ENCODE measurements around the gene TCIRG1. TPM values are rescaled to one million over a fixed set of nuclear protein-coding genes. Genes with fewer than 3 reads are reported as not detected.

TCIRG1 gene
- total and polyA plus RNA-seq, 2 of the 13 experiments (the other 11 are each of a cell fraction or from before 2014, with no cell fraction given), result 48.0 to 69.6 TPM

DNA sequence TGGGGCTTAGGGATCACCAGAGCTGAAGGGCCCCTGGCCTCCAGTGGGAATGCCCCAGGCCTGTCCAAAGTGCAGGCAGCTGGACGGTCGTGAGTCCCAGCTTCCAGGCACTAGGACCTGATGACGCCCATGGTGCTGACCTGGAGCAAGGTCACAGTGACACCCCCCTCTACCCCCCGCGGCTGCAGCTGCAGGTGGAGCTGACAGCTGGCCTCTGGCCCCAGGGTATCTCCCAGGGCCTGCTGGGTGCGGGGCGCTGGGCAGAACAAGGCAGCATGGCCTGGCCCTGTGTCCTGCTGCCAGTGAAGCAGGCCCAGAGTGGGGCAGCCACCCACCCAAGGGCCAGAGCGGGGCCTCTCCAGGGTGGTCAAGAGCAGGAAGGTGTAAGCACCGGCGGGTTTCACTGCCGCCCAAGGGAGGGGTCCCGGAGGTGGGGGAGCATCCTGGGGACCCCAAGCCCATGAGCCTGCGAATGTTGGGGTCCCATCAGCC, 553 bp upstream of the TCIRG1 start (continued):
- TF ChIP-seq, protein P1, sequence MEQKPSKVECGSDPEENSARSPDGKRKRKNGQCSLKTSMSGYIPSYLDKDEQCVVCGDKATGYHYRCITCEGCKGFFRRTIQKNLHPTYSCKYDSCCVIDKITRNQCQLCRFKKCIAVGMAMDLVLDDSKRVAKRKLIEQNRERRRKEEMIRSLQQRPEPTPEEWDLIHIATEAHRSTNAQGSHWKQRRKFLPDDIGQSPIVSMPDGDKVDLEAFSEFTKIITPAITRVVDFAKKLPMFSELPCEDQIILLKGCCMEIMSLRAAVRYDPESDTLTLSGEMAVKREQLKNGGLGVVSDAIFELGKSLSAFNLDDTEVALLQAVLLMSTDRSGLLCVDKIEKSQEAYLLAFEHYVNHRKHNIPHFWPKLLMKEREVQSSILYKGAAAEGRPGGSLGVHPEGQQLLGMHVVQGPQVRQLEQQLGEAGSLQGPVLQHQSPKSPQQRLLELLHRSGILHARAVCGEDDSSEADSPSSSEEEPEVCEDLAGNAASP (CRISPR knock-in tag; IDR thresholded peaks at IDR 0.05; ENCODE audit: borderline replicate concordance), result peak; percentile 99
- TF ChIP-seq ZNF160 (CRISPR knock-in tag; IDR thresholded peaks at IDR 0.05) (peak; percentile 69; the same call in 1 of the 2 replicates), ZBTB44 (CRISPR knock-in tag; IDR thresholded peaks at IDR 0.05) (no peak), MBNL3 (CRISPR knock-in tag; conservative IDR thresholded peaks at IDR 0.05) (no peak), NCOA5 (CRISPR knock-in tag; IDR thresholded peaks at IDR 0.05) (no peak), TSC22D2 (CRISPR knock-in tag; IDR thresholded peaks at IDR 0.05; ENCODE audit: borderline replicate concordance) (no peak; the same call in 1 of the 2 replicates), HOXA3 (CRISPR knock-in tag; IDR thresholded peaks at IDR 0.05) (peak; percentile 91), MAFG (CRISPR knock-in tag; IDR thresholded peaks at IDR 0.05) (no peak), NR2F2 (IDR thresholded peaks at IDR 0.05; ENCODE audit: borderline replicate concordance, low read depth) (peak; percentile 94), HMGXB3 (CRISPR knock-in tag; IDR thresholded peaks at IDR 0.05; ENCODE audit: borderline replicate concordance) (peak; percentile 73; the same call in 1 of the 2 replicates), TRAFD1 (CRISPR knock-in tag; IDR thresholded peaks at IDR 0.05; ENCODE audit: borderline replicate concordance) (0 out of 2 replicates have a peak, but pooled peaks have one; percentile 86), ZMYM2 (CRISPR knock-in tag; IDR thresholded peaks at IDR 0.05) (peak; percentile 58; the same call in 1 of the 2 replicates), POLR2AphosphoS2 (IDR thresholded peaks at IDR 0.05; ENCODE audit: low read depth, low read length) (0 out of 2 replicates have a peak, but pooled peaks have one; percentile 48), BRD4 (CRISPR knock-in tag; IDR thresholded peaks at IDR 0.05) (peak; percentile 80; the same call in 1 of the 2 replicates), MEF2D (CRISPR knock-in tag; IDR thresholded peaks at IDR 0.05) (peak; percentile 89; the same call in 1 of the 2 replicates), ZNF7 (CRISPR knock-in tag; IDR thresholded peaks at IDR 0.05) (0 out of 2 replicates have a peak, but pooled peaks have one; percentile 51), NONO (IDR thresholded peaks at IDR 0.05) (no peak), NONO (CRISPR knock-in tag; conservative IDR thresholded peaks at IDR 0.05) (peak; percentile 98), ZKSCAN5 (CRISPR knock-in tag; IDR thresholded peaks at IDR 0.05) (peak; percentile 15; the same call in 1 of the 2 replicates), HOXA7 (CRISPR knock-in tag; IDR thresholded peaks at IDR 0.05) (no peak; the same call in 1 of the 2 replicates), HDAC2 (CRISPR knock-in tag; IDR thresholded peaks at IDR 0.05) (peak; percentile 97), ZNF333 (CRISPR knock-in tag; IDR thresholded peaks at IDR 0.05; ENCODE audit: borderline replicate concordance) (peak; percentile 92)

Data from HepG2 (cell line).